Natural killer cell treated with Interleukin-12 subunit alpha and Interleukin-12 subunit beta and Interleukin-15 and Interleukin-18, amount 100 ng/mL, for 72 hours (primary cell): Measurements from ENCODE around the gene ICOSLG. TPM values are rescaled to one million over a fixed set of nuclear protein-coding genes. Genes with fewer than 3 reads are reported as not detected.
"Not testable (repeated sequence)": the region's sequence is repeated elsewhere in the genome, so short reads cannot be mapped to it uniquely, and the experiment has no call there.

Experiments
- ATAC-seq, 2 donors: fragments of 150-1000 bp; cut with Tn5 transposase in 1 of 2; sonication (Bioruptor Pico), chemical (Tn5 transposase) in 1 of 2; 2 replicates each; pipeline ENCODE4 v1.10.0; 2021
- DNase-seq: peaks from one replicate; pipeline ENCODE4 v3.0.0; 2022; ENCODE audit warnings: low spot score
- H3K27ac Mint-ChIP-seq, 2 donors: 1 replicate in 1 of 2; 2 replicates in 1 of 2; pipeline ENCODE4 v1.8.0; 2022; ENCODE audit warnings: mixed read lengths in 2 of 2, mild to moderate bottlenecking in 1 of 2, moderate library complexity in 1 of 2
- H3K27me3 Mint-ChIP-seq, 2 donors: 1 replicate in 1 of 2; 2 replicates in 1 of 2; pipeline ENCODE4 v1.8.0; 2022; ENCODE audit warnings: mixed read lengths in 2 of 2
- H3K36me3 Mint-ChIP-seq: one replicate; pipeline ENCODE4 v1.8.0; 2022; ENCODE audit warnings: mixed read lengths
- H3K4me1 Mint-ChIP-seq, 2 donors: 1 replicate in 1 of 2; 2 replicates in 1 of 2; pipeline ENCODE4 v1.8.0; 2022; ENCODE audit warnings: low read depth in 2 of 2, mixed read lengths in 2 of 2, mild to moderate bottlenecking in 1 of 2
- H3K4me3 Mint-ChIP-seq: one replicate; pipeline ENCODE4 v1.8.0; 2022; ENCODE audit warnings: mixed read lengths
- H3K9me3 Mint-ChIP-seq: 2 replicates; pipeline ENCODE4 v1.8.0; 2022; ENCODE audit warnings: mixed read lengths
- total RNA-seq, 2 donors: library from RNA; stranded (reverse); gene quantifications; one replicate each; pipeline ENCODE4 v1.2.3, GENCODE V29; 2022

Gene ICOSLG
- total RNA-seq, 2 donors from 2014 or later = 0.24 to 0.56 TPM

GRCh38 chr21:44259082-44259705, 18.5 kb upstream of the ICOSLG start:
- H3K36me3 Mint-ChIP-seq = no peaks in the 10 kb centered on the region
- ATAC-seq (no peak), DNase-seq (no peak)
- peaks cover 0 to 2% of the 10 kb centered on the region in 2 donors for H3K27me3 Mint-ChIP-seq
- H3K9me3 Mint-ChIP-seq = no peaks in the 10 kb centered on the region
- no peak overlapping the region for H3K27ac Mint-ChIP-seq
- no peaks in the 10 kb centered on the region for H3K4me1 Mint-ChIP-seq
- no peak overlapping the region for H3K4me3 Mint-ChIP-seq

GRCh38 chr21:44258056-44258725, 17.4 kb upstream of the ICOSLG start:
- Mint-ChIP-seq H3K27ac (no peak overlapping the region), H3K36me3 (no peaks in the 10 kb centered on the region), H3K27me3 (peaks cover 0 to 2% of the 10 kb centered on the region in 2 donors), H3K4me1 (no peaks in the 10 kb centered on the region), H3K9me3 (no peaks in the 10 kb centered on the region), H3K4me3 (no peak overlapping the region)
- ATAC-seq (no peak), DNase-seq (no peak)

GRCh38 chr21:44255511-44255981, 14.8 kb upstream of the ICOSLG start:
- Mint-ChIP-seq H3K27ac (no peak overlapping the region), H3K27me3 (peaks cover 0 to 2% of the 10 kb centered on the region in 2 donors), H3K36me3 (no peaks in the 10 kb centered on the region), H3K4me3 (no peak overlapping the region), H3K4me1 (no peaks in the 10 kb centered on the region), H3K9me3 (no peaks in the 10 kb centered on the region)
- ATAC-seq (no peak), DNase-seq (peak; percentile 31)

DNA sequence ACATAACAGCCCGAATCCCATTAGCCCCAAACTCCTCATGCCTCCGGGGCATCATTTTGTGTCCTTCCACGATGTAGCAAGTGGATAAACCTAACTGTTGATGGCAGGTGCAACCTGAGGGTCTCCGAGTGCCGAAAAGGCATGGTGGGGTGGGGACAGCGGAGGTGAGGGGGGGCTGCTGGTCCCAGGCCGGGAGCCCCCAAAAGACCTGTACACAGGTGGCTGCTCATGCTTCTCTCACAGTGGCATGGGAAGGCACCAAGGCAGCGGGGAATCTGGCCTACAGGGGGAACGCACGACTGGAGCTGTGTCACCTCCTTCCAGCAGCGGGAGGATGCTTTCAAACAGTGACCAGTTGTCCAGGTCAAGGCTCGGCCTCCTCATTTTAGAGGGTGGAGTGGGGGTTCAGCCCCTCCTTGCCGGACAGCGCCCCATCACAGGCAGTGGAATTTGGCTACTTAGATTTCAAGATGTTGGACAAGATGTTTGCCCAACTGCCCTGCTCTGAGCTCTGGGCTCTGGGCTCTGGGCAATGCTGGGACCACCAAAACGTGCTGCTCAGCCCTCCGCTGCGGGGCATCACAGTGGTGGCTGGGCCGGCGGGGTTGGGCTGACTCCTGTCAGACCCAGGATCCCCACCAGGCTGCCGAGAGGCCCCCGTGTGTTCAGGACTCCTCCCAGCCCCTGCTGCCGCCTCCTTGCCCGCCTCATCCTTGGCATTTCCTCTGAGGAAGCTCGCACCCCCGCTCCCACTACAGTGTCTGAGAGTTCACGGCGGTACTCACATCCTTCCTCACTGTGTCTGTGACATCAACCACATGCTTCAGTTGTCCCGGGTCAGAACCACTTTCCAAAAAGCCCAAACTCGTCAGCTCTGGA, 13.3 kb upstream of the ICOSLG start:
- DNase-seq (peak; percentile 42), ATAC-seq (peak in 1 of 2 donors; percentile 13)
- Mint-ChIP-seq H3K36me3 (no peaks in the 10 kb centered on the region), H3K9me3 (no peaks in the 10 kb centered on the region), H3K4me1 (no peaks in the 10 kb centered on the region), H3K4me3 (no peak overlapping the region), H3K27ac (no peak overlapping the region), H3K27me3 (peaks cover 0 to 2% of the 10 kb centered on the region in 2 donors)

DNA sequence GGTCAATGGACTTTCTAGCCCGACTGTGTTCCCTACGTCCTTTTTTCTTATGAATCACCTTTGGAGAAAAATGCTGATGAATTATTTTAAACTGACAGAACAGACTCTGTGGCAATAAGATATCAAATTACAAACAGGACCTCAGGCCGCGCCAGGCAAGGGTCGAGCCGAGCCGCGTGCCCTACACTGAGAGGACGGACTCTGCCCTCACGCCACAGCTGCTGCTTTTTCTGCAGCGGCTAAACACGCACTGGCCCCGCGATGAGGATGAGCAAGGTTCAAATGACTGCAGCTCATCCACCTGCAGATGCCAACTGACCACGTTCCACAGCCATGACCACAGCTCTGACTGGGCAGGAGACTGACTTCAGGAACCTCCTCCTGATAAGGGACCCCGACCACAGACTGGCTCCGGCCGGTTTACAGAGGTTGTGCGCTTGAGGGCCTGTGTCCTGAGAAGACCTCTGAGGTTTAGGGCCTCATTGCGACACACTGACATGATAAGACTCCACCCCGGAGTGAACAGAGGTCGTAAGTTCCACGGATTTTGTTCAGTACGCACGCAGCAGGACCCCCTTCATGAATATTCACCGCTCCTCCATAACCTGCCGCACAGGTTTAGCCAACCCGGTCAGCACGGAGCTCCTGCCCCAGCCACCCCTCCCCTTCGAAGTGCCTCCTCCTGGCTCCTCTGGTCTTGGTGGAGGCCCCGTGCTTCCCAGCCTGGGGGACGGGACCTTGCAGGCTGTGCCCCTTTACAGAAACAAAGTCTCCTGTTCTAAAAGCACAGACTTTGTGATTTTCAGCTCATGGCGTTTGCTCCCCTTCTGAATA, 8.7 kb upstream of the ICOSLG start:
- not testable (repeated sequence) for H3K36me3 Mint-ChIP-seq, DNase-seq

DNA sequence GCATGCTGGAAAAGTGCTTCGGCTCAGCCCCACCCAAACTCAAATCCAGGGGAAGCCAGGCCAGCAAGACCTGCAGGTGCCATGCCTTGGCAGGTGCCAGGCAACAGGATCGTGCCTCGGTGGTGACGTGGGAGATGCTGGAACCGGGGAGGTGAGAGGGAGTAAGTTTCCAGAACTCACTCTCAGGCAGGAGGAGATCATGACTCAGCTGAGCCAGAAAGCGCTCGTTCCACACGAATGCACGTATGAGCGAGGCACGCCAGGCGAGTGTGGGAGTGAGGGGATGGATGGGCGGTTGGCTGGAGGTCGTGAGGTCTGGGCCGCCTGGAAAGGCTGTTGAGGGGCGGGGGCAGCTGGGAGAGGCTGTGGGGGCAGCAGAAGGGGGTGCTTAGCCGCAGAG, 7.2 kb upstream of the ICOSLG start:
- not testable (repeated sequence) for DNase-seq, ATAC-seq, H3K4me1 Mint-ChIP-seq, H3K36me3 Mint-ChIP-seq, H3K4me3 Mint-ChIP-seq, H3K27me3 Mint-ChIP-seq, H3K9me3 Mint-ChIP-seq, H3K27ac Mint-ChIP-seq

More for the DNA sequence above, 8.7 kb upstream of the ICOSLG start:
- H3K9me3 Mint-ChIP-seq, ATAC-seq, H3K4me1 Mint-ChIP-seq, H3K27me3 Mint-ChIP-seq, H3K4me3 Mint-ChIP-seq, H3K27ac Mint-ChIP-seq: not testable (repeated sequence)

- DNase-seq, H3K9me3 Mint-ChIP-seq, H3K4me1 Mint-ChIP-seq, H3K4me3 Mint-ChIP-seq, H3K36me3 Mint-ChIP-seq, H3K27me3 Mint-ChIP-seq, H3K27ac Mint-ChIP-seq: not testable (repeated sequence)
- ATAC-seq = peak; percentile 60 to 75
Observed at GRCh38 chr21:44243980-44244379, 3.2 kb upstream of the ICOSLG start.

GRCh38 chr21:44241281-44241680, 538 bp upstream of the ICOSLG start:
- H3K4me3 Mint-ChIP-seq, H3K36me3 Mint-ChIP-seq, H3K27me3 Mint-ChIP-seq, H3K27ac Mint-ChIP-seq, ATAC-seq, DNase-seq, H3K9me3 Mint-ChIP-seq, H3K4me1 Mint-ChIP-seq: not testable (repeated sequence)

GRCh38 chr21:44240353-44240752, 390 bp downstream of the ICOSLG start:
- H3K4me3 Mint-ChIP-seq, DNase-seq, H3K27me3 Mint-ChIP-seq, H3K4me1 Mint-ChIP-seq, H3K36me3 Mint-ChIP-seq, H3K27ac Mint-ChIP-seq, H3K9me3 Mint-ChIP-seq: not testable (repeated sequence)
- peak; percentile 54 to 57 for ATAC-seq

DNA sequence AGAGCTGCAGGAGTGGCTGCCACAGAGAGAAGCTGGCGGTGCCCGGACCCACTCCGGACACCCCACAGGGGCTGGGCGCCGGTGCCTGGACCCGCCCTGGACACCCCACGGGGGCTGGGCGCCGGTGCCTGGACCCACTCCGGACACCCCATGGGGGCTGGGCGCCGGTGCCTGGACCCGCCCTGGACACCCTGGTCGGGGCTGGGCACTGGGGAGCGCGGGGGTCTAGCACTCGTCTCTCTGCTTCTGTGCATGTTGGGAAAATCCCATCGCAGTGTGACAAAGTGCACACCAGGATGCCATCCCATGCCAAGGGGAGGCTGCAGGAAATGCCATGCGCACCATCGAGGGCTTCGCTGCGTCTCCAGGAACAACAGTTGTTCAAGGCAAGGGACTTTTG, 11.2 kb downstream of the ICOSLG start:
- not testable (repeated sequence) for DNase-seq, H3K4me1 Mint-ChIP-seq, ATAC-seq, H3K27ac Mint-ChIP-seq, H3K9me3 Mint-ChIP-seq, H3K4me3 Mint-ChIP-seq, H3K27me3 Mint-ChIP-seq, H3K36me3 Mint-ChIP-seq

DNA sequence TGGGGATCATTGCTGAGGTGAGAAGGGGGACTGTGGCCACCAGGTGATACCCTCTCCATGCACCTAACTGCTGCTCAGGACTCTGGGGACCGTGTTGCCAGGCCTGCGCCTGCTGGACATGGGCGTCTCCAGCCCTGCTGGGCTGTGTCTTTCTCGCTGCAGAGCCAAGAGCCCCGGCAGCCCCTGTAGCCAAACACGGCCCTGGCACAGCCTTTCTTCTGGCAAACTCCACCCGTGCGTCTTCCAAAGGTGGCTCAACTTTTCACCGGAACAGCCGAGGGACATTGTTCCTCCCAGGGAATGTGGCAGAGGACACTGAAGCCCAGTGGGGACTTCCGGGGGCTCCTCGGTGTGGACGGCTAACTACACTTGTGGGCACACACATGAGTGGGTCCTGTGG, 12.6 kb downstream of the ICOSLG start:
- not testable (repeated sequence) for ATAC-seq, DNase-seq, H3K27me3 Mint-ChIP-seq, H3K4me1 Mint-ChIP-seq, H3K27ac Mint-ChIP-seq, H3K36me3 Mint-ChIP-seq, H3K4me3 Mint-ChIP-seq, H3K9me3 Mint-ChIP-seq

GRCh38 chr21:44227614-44228013, 13.1 kb downstream of the ICOSLG start:
- DNase-seq, H3K4me1 Mint-ChIP-seq, H3K27ac Mint-ChIP-seq, H3K36me3 Mint-ChIP-seq, H3K9me3 Mint-ChIP-seq, ATAC-seq, H3K27me3 Mint-ChIP-seq, H3K4me3 Mint-ChIP-seq: not testable (repeated sequence)

DNA sequence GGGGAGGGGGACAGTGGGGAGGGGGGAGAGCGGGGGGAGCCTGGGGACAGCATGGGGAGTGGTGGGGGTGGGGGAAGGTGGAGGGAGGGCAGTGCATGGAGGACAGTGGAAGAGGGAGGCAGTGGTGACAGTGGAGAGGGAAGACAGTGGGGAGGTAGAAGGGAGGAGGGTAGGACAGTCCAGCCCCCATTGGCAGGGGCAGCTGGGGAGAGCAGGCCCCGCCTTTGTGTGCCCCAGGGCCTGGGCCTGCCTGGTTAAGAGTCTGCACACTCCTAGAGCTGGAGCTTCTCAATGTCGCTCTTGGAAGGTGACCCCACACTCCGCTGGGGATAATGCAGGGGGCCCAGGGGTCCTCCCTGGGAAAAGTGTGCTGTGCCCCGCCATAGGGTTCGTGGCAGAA, 15.1 kb downstream of the ICOSLG start:
- not testable (repeated sequence) for H3K4me1 Mint-ChIP-seq, H3K4me3 Mint-ChIP-seq, H3K36me3 Mint-ChIP-seq, ATAC-seq, H3K27me3 Mint-ChIP-seq, H3K9me3 Mint-ChIP-seq, H3K27ac Mint-ChIP-seq, DNase-seq
